Lung (tissue), 12 donors: Measurements from ENCODE around the gene CCDC192. TPM values are rescaled to one million over a fixed set of nuclear protein-coding genes. Genes with fewer than 3 reads are reported as not detected.

Experiments
- ATAC-seq: fragments of 200-7000 bp; cut with Tn5 transposase; one replicate; pipeline ENCODE4 v1.9.1; 2020; ENCODE audit warnings: moderate number of reproducible peaks; ENCODE audit not compliant: insufficient read depth, low FRiP score
- DNase-seq, 3 donors: peaks; one replicate each; pipeline ENCODE4 v3.0.0-alpha.2; 2013 to 2017
- H3K27ac ChIP-seq, 2 donors: one replicate each; pipeline ENCODE4 v1.5.1; 2013; ENCODE audit warnings: mild to moderate bottlenecking in 2 of 2, moderate library complexity in 2 of 2, control low read depth in 1 of 2, inconsistent platforms in 1 of 2, low read depth in 1 of 2, low read length in 1 of 2
- H3K27me3 ChIP-seq, 3 donors: one replicate each; pipeline ENCODE4 v1.5.1; 2013; ENCODE audit warnings: low read length in 2 of 3; ENCODE audit not compliant: control insufficient read depth in 3 of 3, insufficient read depth in 3 of 3
- H3K36me3 ChIP-seq, 4 donors: one replicate each; pipeline ENCODE4 v1.5.1; 2013; ENCODE audit warnings: low read length in 4 of 4, mild to moderate bottlenecking in 1 of 4, moderate library complexity in 1 of 4; ENCODE audit not compliant: control insufficient read depth in 4 of 4, insufficient read depth in 4 of 4
- H3K4me1 ChIP-seq, 5 donors: one replicate each; pipeline ENCODE4 v1.5.1; 2013; ENCODE audit warnings: low read length in 5 of 5, mild to moderate bottlenecking in 2 of 5, moderate library complexity in 1 of 5; ENCODE audit not compliant: control insufficient read depth in 5 of 5, insufficient read depth in 5 of 5
- H3K4me3 ChIP-seq: one replicate; pipeline ENCODE4 v1.5.1; 2013; ENCODE audit warnings: mild to moderate bottlenecking, control low read depth, moderate library complexity
- H3K9ac ChIP-seq, 2 donors: one replicate each; pipeline ENCODE4 v1.5.1; 2013; ENCODE audit warnings: low read length in 2 of 2, control low read depth in 1 of 2; ENCODE audit not compliant: insufficient read depth in 1 of 2
- H3K9me3 ChIP-seq, 4 donors: one replicate each; pipeline ENCODE4 v1.5.1; 2013; ENCODE audit warnings: low read length in 3 of 4, mild to moderate bottlenecking in 1 of 4, moderate library complexity in 1 of 4; ENCODE audit not compliant: control insufficient read depth in 4 of 4, insufficient read depth in 3 of 4
- CTCF ChIP-seq: IDR thresholded peaks from 2 replicates; pipeline ENCODE4 v1.5.1; 2012; ENCODE audit warnings: mild to moderate bottlenecking; ENCODE audit errors: control extremely low read depth, extremely low read depth
- whole genome bisulfite sequencing, 2 donors: extraction: QIAGEN DNeasy Blood & Tissue Kit; methylation state at CpG; one replicate each; pipeline ENCODE4 v1.1.7; 2013; 5-methylcytosine and 5-hydroxymethylcytosine counted together
- polyA plus RNA-seq, 2 donors: library from polyadenylated mRNA; stranded (reverse); fragments of 200-250 nt; gene quantifications; one replicate each; pipeline ENCODE4 v1.2.1, GENCODE V29; 2013
- total RNA-seq, 2 donors: library from RNA; depleted of rRNA in 1 of 2; stranded (reverse); fragments of >200 nt in 1 of 2; gene quantifications; one replicate each; pipeline ENCODE4 v1.2.1, GENCODE V29; 2014 to 2021
- donor health status: control.
- donor health status: control.
- donor health status: Bipolar disorder and iron deficiency.
- donor health status: healthy.
- donor health status: DM: yes; HTN: yes; CAD: no.

Gene CCDC192
- total and polyA plus RNA-seq, 4 donors: 0.08 to 0.47 (median 0.40) TPM; not detected in 1

- no peak for ATAC-seq
- no peak overlapping the region for H3K27ac ChIP-seq
- 47 to 61% methylated on average over 2 of the region's 2 CpGs for whole genome bisulfite sequencing, 2 donors
Observed at GRCh38 chr5:127957183-127957582, 254.0 kb downstream of the CCDC192 start.

GRCh38 chr5:127957701-127958239, 254.6 kb downstream of the CCDC192 start:
- Histone ChIP-seq H3K9me3 (no peaks in the 10 kb centered on the region), H3K27me3 (no peaks in the 10 kb centered on the region), H3K4me1 (peaks cover 6 to 21% (median 6%) of the 10 kb centered on the region in 5 donors), H3K36me3 (no peaks in the 10 kb centered on the region), H3K27ac (no peak overlapping the region), H3K4me3 (no peak overlapping the region), H3K9ac (no peak overlapping the region)
- no peak for TF ChIP-seq CTCF
- DNase-seq (no peak), ATAC-seq (no peak)

More at GRCh38 chr5:127957183-127957582, 254.0 kb downstream of the CCDC192 start:
- Histone ChIP-seq H3K4me1 (peaks cover 6 to 21% (median 6%) of the 10 kb centered on the region in 5 donors), H3K9ac (no peak overlapping the region), H3K36me3 (no peaks in the 10 kb centered on the region), H3K4me3 (no peak overlapping the region), H3K9me3 (no peaks in the 10 kb centered on the region), H3K27me3 (no peaks in the 10 kb centered on the region)
- TF ChIP-seq CTCF: no peak
- peak in 1 of 3 donors; percentile 51 for DNase-seq

- WGBS, 2 donors: 48 to 72% methylated on average over 5 of the region's 5 CpGs
- H3K9ac ChIP-seq: no peak overlapping the region
- no peaks in the 10 kb centered on the region for H3K9me3 ChIP-seq
- peak overlapping the region in 1 of 2 donors; percentile 40 for H3K27ac ChIP-seq
- DNase-seq (peak in 1 of 3 donors; percentile 63), ATAC-seq (peak; percentile 55)
- peaks cover 6 to 21% (median 6%) of the 10 kb centered on the region in 5 donors for H3K4me1 ChIP-seq
- TF ChIP-seq CTCF: no peak
- no peaks in the 10 kb centered on the region for H3K36me3 ChIP-seq
- no peak overlapping the region for H3K4me3 ChIP-seq
- H3K27me3 ChIP-seq: no peaks in the 10 kb centered on the region
Observed at GRCh38 chr5:127958421-127959011, 255.3 kb downstream of the CCDC192 start.
